ENCODE results near the gene UBA5. TPM values are rescaled to one million over a fixed set of nuclear protein-coding genes. Genes with fewer than 3 reads are reported as not detected.
"Not testable (repeated sequence)": the region's sequence is repeated elsewhere in the genome, so short reads cannot be mapped to it uniquely, and the experiment has no call there.

UBA5 gene
- total RNA-seq, 1 donor from 2014 or later: 38.2 TPM

DNA sequence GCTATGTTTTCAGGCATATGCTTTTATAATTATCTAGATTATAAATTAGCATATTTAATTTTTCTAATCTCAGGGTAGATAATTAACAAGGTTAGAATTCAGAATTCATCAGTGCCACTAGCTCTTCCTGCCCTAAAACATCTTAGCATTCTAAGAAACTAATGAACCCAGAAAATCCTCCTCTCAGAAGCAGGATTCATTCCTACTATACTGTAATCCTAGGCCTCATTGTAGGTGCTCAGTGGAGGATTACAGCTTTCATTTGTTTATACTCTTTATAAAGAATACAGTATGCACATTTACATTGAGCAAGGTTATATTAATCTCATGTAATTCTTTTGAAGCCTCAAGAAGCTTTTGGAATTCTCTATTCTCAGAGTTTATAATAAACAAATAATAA, 21.4 kb upstream of the UBA5 start:
- H3K36me3 Mint-ChIP-seq (ENCODE audit: low read depth): peaks cover 11% of the 10 kb centered on the region
- H3K27ac Mint-ChIP-seq (ENCODE audit: unreplicated experiment): no peak overlapping the region
- no peak overlapping the region for H3K4me3 Mint-ChIP-seq (ENCODE audit: unreplicated experiment)
- TF ChIP-seq, protein P1, sequence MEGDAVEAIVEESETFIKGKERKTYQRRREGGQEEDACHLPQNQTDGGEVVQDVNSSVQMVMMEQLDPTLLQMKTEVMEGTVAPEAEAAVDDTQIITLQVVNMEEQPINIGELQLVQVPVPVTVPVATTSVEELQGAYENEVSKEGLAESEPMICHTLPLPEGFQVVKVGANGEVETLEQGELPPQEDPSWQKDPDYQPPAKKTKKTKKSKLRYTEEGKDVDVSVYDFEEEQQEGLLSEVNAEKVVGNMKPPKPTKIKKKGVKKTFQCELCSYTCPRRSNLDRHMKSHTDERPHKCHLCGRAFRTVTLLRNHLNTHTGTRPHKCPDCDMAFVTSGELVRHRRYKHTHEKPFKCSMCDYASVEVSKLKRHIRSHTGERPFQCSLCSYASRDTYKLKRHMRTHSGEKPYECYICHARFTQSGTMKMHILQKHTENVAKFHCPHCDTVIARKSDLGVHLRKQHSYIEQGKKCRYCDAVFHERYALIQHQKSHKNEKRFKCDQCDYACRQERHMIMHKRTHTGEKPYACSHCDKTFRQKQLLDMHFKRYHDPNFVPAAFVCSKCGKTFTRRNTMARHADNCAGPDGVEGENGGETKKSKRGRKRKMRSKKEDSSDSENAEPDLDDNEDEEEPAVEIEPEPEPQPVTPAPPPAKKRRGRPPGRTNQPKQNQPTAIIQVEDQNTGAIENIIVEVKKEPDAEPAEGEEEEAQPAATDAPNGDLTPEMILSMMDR (IDR thresholded peaks at IDR 0.05): no peak
- no peaks in the 10 kb centered on the region for H3K9me3 Mint-ChIP-seq (ENCODE audit: low read depth)
- DNase-seq (ENCODE audit: low spot score): no peak
- H3K4me1 Mint-ChIP-seq (ENCODE audit: low read depth): peaks cover 8% of the 10 kb centered on the region
- H3K27me3 Mint-ChIP-seq (ENCODE audit: low read depth): no peaks in the 10 kb centered on the region

DNA sequence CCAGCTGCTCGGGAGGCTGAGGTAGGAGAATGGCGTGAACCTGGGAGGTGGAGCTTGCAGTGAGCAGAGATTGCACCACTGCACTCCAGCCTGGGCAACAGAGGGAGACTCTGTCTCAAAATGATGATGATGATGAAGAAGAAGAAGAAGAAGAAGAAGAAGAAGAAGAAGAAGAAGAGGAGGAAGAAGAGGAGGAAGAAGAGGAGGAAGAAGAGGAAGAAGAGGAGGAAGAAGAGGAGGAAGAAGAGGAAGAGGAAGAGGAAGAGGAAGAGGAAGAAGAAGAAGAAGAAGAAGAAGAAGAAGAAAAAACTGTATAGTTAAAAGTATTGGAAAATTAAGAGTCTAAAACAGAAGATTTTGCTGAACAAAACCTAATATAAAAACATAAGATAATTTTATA, 18.7 kb upstream of the UBA5 start:
- H3K27me3 Mint-ChIP-seq (ENCODE audit: low read depth): not testable (repeated sequence)

DNA sequence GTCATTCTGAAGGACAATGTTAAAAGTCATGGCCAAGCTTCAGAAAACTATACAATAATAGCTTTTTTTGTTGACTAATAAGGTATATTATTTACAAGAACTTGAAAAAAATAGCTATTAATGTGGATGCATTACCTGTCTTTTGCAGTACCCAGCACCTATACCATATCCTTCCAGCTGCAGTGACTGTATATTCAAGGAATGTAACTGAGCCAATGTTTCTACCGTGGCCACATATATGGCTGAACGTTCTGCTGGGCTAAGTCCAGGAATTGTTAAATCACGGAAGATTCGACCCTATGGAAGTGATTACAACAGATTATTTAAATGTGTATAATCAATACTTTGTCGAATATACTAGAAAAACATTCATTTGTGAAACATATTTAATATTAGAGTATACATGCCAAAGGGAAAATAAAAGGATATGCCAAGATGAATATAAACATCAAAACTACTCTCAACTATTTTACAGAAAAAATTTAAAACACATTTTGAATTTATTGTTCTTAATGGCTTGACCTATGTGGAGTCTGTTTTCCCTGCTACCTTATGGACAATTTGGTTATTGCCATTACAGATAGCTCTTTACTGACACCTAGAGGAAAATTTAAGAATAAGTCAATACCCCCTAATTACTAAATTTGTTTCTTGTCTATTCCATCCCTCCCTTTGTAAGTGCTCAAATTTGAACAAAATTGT, 18.1 kb upstream of the UBA5 start:
- DNase-seq (ENCODE audit: low spot score): no peak
- H3K27me3 Mint-ChIP-seq (ENCODE audit: low read depth): no peaks in the 10 kb centered on the region
- peaks cover 8% of the 10 kb centered on the region for H3K4me1 Mint-ChIP-seq (ENCODE audit: low read depth)
- no peaks in the 10 kb centered on the region for H3K9me3 Mint-ChIP-seq (ENCODE audit: low read depth)
- no peak overlapping the region for H3K4me3 Mint-ChIP-seq (ENCODE audit: unreplicated experiment)
- no peak overlapping the region for H3K27ac Mint-ChIP-seq (ENCODE audit: unreplicated experiment)
- H3K36me3 Mint-ChIP-seq (ENCODE audit: low read depth): peaks cover 8% of the 10 kb centered on the region
- TF ChIP-seq, protein P1 (IDR thresholded peaks at IDR 0.05): peak; percentile 96

More for the DNA sequence above, 18.7 kb upstream of the UBA5 start:
- H3K4me3 Mint-ChIP-seq (ENCODE audit: unreplicated experiment); DNase-seq (ENCODE audit: low spot score); H3K9me3 Mint-ChIP-seq (ENCODE audit: low read depth); H3K4me1 Mint-ChIP-seq (ENCODE audit: low read depth); H3K27ac Mint-ChIP-seq (ENCODE audit: unreplicated experiment); H3K36me3 Mint-ChIP-seq (ENCODE audit: low read depth): not testable (repeated sequence)

DNA sequence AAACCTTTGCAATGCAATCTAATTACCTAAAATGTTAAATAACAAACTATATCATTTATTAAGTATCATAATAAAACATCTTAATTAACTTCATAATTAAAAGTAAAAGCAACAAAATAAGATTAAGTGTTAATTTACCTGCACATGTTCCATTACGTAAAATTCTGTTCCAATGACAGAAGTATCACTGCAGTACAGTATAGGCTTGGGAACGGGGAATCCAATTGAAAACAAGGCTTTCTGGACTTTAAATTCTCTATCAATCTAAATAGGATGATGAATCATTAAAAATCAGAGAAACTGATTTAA, 17.6 kb upstream of the UBA5 start:
- TF ChIP-seq, protein P1 (IDR thresholded peaks at IDR 0.05): peak; percentile 45
- no peaks in the 10 kb centered on the region for H3K9me3 Mint-ChIP-seq (ENCODE audit: low read depth)
- no peak for DNase-seq (ENCODE audit: low spot score)
- H3K27me3 Mint-ChIP-seq (ENCODE audit: low read depth): no peaks in the 10 kb centered on the region
- no peak overlapping the region for H3K4me3 Mint-ChIP-seq (ENCODE audit: unreplicated experiment)
- no peak overlapping the region for H3K27ac Mint-ChIP-seq (ENCODE audit: unreplicated experiment)
- peaks cover 8% of the 10 kb centered on the region for H3K36me3 Mint-ChIP-seq (ENCODE audit: low read depth)
- H3K4me1 Mint-ChIP-seq (ENCODE audit: low read depth): peaks cover 4% of the 10 kb centered on the region

DNA sequence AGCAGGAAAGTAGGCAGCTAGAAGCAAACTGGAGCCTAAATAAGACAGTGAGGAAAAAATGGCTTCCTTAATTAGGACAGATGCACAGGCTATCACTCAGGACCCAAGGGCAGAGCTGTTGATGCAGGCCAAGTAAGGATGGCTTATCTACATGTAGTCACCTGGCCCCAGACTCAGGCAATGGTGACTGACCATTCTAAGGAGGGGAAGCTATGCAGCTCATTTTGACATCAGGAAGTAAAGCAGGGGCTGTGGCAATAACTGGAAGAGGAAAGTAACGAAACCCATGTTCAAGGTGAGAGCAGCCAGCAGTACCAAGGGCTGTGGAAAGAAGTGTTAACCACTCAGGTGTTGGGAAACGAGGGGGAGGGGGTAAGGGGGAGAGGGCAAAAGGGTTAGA, 16.8 kb upstream of the UBA5 start:
- Mint-ChIP-seq H3K27ac (ENCODE audit: unreplicated experiment) (peak overlapping the region; percentile 41), H3K27me3 (ENCODE audit: low read depth) (no peaks in the 10 kb centered on the region), H3K9me3 (ENCODE audit: low read depth) (no peaks in the 10 kb centered on the region), H3K36me3 (ENCODE audit: low read depth) (peaks cover 8% of the 10 kb centered on the region), H3K4me1 (ENCODE audit: low read depth) (no peaks in the 10 kb centered on the region), H3K4me3 (ENCODE audit: unreplicated experiment) (no peak overlapping the region)
- no peak for DNase-seq (ENCODE audit: low spot score)
- TF ChIP-seq, protein P1 (IDR thresholded peaks at IDR 0.05): no peak

DNA sequence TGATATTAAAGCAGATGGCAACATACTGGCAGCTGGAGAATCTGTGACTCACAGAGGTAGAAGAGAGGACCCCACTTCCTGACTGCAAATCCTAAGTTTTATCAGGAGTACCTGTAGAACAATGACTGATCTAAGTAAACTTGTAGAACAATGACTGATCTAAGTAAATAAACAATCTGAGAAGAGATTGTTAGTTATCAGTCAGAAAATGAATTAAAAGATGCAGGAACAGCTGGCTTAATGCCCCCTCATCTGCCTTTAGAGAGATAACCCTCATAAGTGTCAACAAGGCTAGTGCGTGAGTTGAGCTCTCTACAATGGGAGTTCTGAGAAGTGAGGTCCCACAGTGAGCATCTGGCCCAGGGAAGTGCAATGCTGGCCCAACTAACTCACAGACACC, 15.1 kb upstream of the UBA5 start:
- TF ChIP-seq, protein P1 (IDR thresholded peaks at IDR 0.05): no peak
- Mint-ChIP-seq H3K27me3 (ENCODE audit: low read depth) (no peaks in the 10 kb centered on the region), H3K27ac (ENCODE audit: unreplicated experiment) (no peak overlapping the region), H3K9me3 (ENCODE audit: low read depth) (no peaks in the 10 kb centered on the region), H3K36me3 (ENCODE audit: low read depth) (peaks cover 2% of the 10 kb centered on the region), H3K4me1 (ENCODE audit: low read depth) (no peaks in the 10 kb centered on the region), H3K4me3 (ENCODE audit: unreplicated experiment) (no peak overlapping the region)
- DNase-seq (ENCODE audit: low spot score): no peak

All from chondrocyte (in vitro differentiated cells).